C4-2B (cell line): ENCODE measurements around the gene DCUN1D4.

Experiments
- H3K27ac ChIP-seq: fragments of 450-650 bp; 2 replicates; pipeline ENCODE4 v1.5.1; 2017
- CTCF ChIP-seq: fragments of 450-650 bp; conservative IDR thresholded peaks from 2 replicates; pipeline ENCODE4 v1.5.1; 2017; ENCODE audit warnings: mild to moderate bottlenecking
- ZFX ChIP-seq: fragments of 450-650 bp; IDR thresholded peaks from 2 replicates; pipeline ENCODE4 v1.6.1; 2017

The DCUN1D4 gene

GRCh38 chr4:51842554-51843308 lies at the start of gene DCUN1D4:
Gene DCUN1D4, plus strand, starts transcription at chr4:51843153. Its CDS starts 90 bp downstream, at chr4:51843243.
- no peak; the same call in 1 of the 2 replicates for TF ChIP-seq CTCF
- no peak for TF ChIP-seq ZFX
- H3K27ac ChIP-seq: peak within 1 kb of the TSS; percentile 80

GRCh38 chr4:51820443-51821234 lies 22.3 kb upstream of the DCUN1D4 start:
- no peak for TF ChIP-seq CTCF
- TF ChIP-seq ZFX: no peak
- no peak overlapping the region for H3K27ac ChIP-seq

GRCh38 chr4:51825341-51825740 lies 17.6 kb upstream of the DCUN1D4 start:
- H3K27ac ChIP-seq: no peak overlapping the region
- TF ChIP-seq ZFX: no peak
- TF ChIP-seq CTCF: no peak

GRCh38 chr4:51830156-51830720 lies 12.7 kb upstream of the DCUN1D4 start:
- no peak overlapping the region for H3K27ac ChIP-seq
- TF ChIP-seq ZFX: no peak
- no peak for TF ChIP-seq CTCF

- peak; percentile 66 for TF ChIP-seq CTCF
- no peak for TF ChIP-seq ZFX
- no peak overlapping the region for H3K27ac ChIP-seq
Measured at GRCh38 chr4:51831133-51831532, 11.8 kb upstream of the DCUN1D4 start.

- no peak overlapping the region for H3K27ac ChIP-seq
- TF ChIP-seq CTCF: no peak
Measured at GRCh38 chr4:51833236-51833635, 9.7 kb upstream of the DCUN1D4 start.

GRCh38 chr4:51835079-51835478 lies 7.9 kb upstream of the DCUN1D4 start:
- TF ChIP-seq CTCF: no peak
- no peak overlapping the region for H3K27ac ChIP-seq
